ENCODE results near the gene SCIN.
"Not testable (repeated sequence)": the region's sequence is repeated elsewhere in the genome, so short reads cannot be mapped to it uniquely, and the experiment has no call there.

Gene SCIN

GRCh38 chr7:12570534-12571461 lies at the start of gene SCIN:
SCIN (plus strand) TSS chr7:12570720; CDS start chr7:12570787, 67 bp downstream.
- peak; percentile 16 for DNase-seq

- no peak for DNase-seq
These were observed 45.6 kb upstream of the SCIN start for GRCh38 chr7:12524794-12525386.

- not testable (repeated sequence) for DNase-seq
These were observed 43.8 kb upstream of the SCIN start for GRCh38 chr7:12526693-12527092.

- DNase-seq: not testable (repeated sequence)
These were observed 42.9 kb upstream of the SCIN start for GRCh38 chr7:12527670-12528069.

GRCh38 chr7:12529971-12530710 lies 40.4 kb upstream of the SCIN start:
- no peak for DNase-seq

GRCh38 chr7:12531784-12532183 lies 38.7 kb upstream of the SCIN start:
- no peak for DNase-seq

GRCh38 chr7:12534046-12534445 lies 36.5 kb upstream of the SCIN start:
- no peak for DNase-seq

GRCh38 chr7:12539681-12540080 lies 30.8 kb upstream of the SCIN start:
- DNase-seq: no peak

- no peak for DNase-seq
These were observed 29.7 kb upstream of the SCIN start for GRCh38 chr7:12540850-12541249.

- DNase-seq: no peak
These were observed 26.9 kb upstream of the SCIN start for GRCh38 chr7:12543586-12543985.

GRCh38 chr7:12549106-12549505 lies 21.4 kb upstream of the SCIN start:
- no peak for DNase-seq

GRCh38 chr7:12550956-12551355 lies 19.6 kb upstream of the SCIN start:
- no peak for DNase-seq

- no peak for DNase-seq
These were observed 17.6 kb upstream of the SCIN start for GRCh38 chr7:12552876-12553275.

- no peak for DNase-seq
These were observed 17.1 kb upstream of the SCIN start for GRCh38 chr7:12553416-12553815.

GRCh38 chr7:12554351-12554750 lies 16.2 kb upstream of the SCIN start:
- no peak for DNase-seq

- DNase-seq: no peak
These were observed 15.6 kb upstream of the SCIN start for GRCh38 chr7:12554872-12555271.

- not testable (repeated sequence) for DNase-seq
These were observed 14.8 kb upstream of the SCIN start for GRCh38 chr7:12555695-12556094.

- not testable (repeated sequence) for DNase-seq
These were observed 14.3 kb upstream of the SCIN start for GRCh38 chr7:12556139-12556792.

- no peak for DNase-seq
These were observed 13.2 kb upstream of the SCIN start for GRCh38 chr7:12557282-12557681.

- no peak for DNase-seq
These were observed 5.3 kb upstream of the SCIN start for GRCh38 chr7:12564996-12565764.

GRCh38 chr7:12565873-12566272 lies 4.6 kb upstream of the SCIN start:
- no peak for DNase-seq

- no peak for DNase-seq
These were observed 3.5 kb upstream of the SCIN start for GRCh38 chr7:12567015-12567414.
